Neural cell (in vitro differentiated cells): ENCODE measurements around the gene FARP1. TPM values are rescaled to one million over a fixed set of nuclear protein-coding genes. Genes with fewer than 3 reads are reported as not detected.

ENCODE experiments used
- H2AFZ ChIP-seq: fragments of 200-600, 300-800 bp; sonication (generic), shearing (Covaris generic); 2 replicates; pipeline ENCODE4 v1.6.0; 2014; ENCODE audit warnings: low read depth, mild to moderate bottlenecking, antibody characterized with exemption, low read length, moderate library complexity
- H3F3A ChIP-seq: fragments of 200-600 bp; shearing (Covaris generic); 2 replicates; pipeline ENCODE4 v1.6.1; 2016; ENCODE audit warnings: mild to moderate bottlenecking, moderate library complexity, mixed read lengths, antibody characterized with exemption, low read length; ENCODE audit not compliant: insufficient read depth, poor library complexity, severe bottlenecking
- H3K27ac ChIP-seq: fragments of 200-600, 300-800 bp; sonication (generic), shearing (Covaris generic); 2 replicates; pipeline ENCODE4 v1.5.1; 2014; ENCODE audit warnings: mild to moderate bottlenecking, low read length, moderate library complexity
- H3K27me3 ChIP-seq: fragments of 300-800, 200-600 bp; sonication (generic), shearing (Covaris generic); 2 replicates; pipeline ENCODE4 v1.6.0; 2014; ENCODE audit warnings: mild to moderate bottlenecking, low read depth, low read length, moderate library complexity; ENCODE audit not compliant: insufficient read depth
- H3K36me3 ChIP-seq: fragments of 300-800, 200-600 bp; sonication (generic), shearing (Covaris generic); 2 replicates; pipeline ENCODE4 v1.5.1; 2014; ENCODE audit warnings: mild to moderate bottlenecking, antibody characterized with exemption, low read length, moderate library complexity; ENCODE audit not compliant: insufficient read depth
- H3K4me2 ChIP-seq: fragments of 300-800, 200-600 bp; sonication (generic), shearing (Covaris generic); 2 replicates; pipeline ENCODE4 v1.6.0; 2014; ENCODE audit warnings: mild to moderate bottlenecking, low read length
- H3K4me3 ChIP-seq: fragments of 300-800, 200-600 bp; sonication (generic), shearing (Covaris generic); 2 replicates; pipeline ENCODE4 v1.5.1; 2014; ENCODE audit warnings: mild to moderate bottlenecking, low read length, moderate library complexity
- H3K79me2 ChIP-seq: fragments of 200-600 bp; shearing (Covaris generic); replicated peaks from 2 replicates; pipeline ENCODE4 v1.6.0; 2014; ENCODE audit warnings: mild to moderate bottlenecking, low read length, moderate library complexity; ENCODE audit not compliant: insufficient read depth
- H3K9ac ChIP-seq: fragments of 300-800, 200-600 bp; sonication (generic), shearing (Covaris generic); 2 replicates; pipeline ENCODE4 v1.6.1; 2016; ENCODE audit warnings: mild to moderate bottlenecking, low read length, mixed read lengths
- H3K9me2 ChIP-seq: fragments of 200-600 bp; shearing (Covaris generic); 2 replicates; pipeline ENCODE4 v1.6.1; 2016; ENCODE audit warnings: mild to moderate bottlenecking, low read length, mixed read lengths; ENCODE audit not compliant: insufficient read depth
- H3K9me3 ChIP-seq: fragments of 200-600, 300-800 bp; sonication (generic), shearing (Covaris generic); 2 replicates; pipeline ENCODE4 v1.6.1; 2016; ENCODE audit warnings: mild to moderate bottlenecking, mixed run types, low read length, moderate library complexity, mixed read lengths
- H4K20me1 ChIP-seq: fragments of 200-600 bp; shearing (Covaris generic); 2 replicates; pipeline ENCODE4 v1.6.1; 2016; ENCODE audit warnings: mild to moderate bottlenecking, mixed run types; ENCODE audit not compliant: insufficient read depth
- EP300 ChIP-seq: fragments of 450-650 bp; conservative IDR thresholded peaks from 2 replicates; pipeline ENCODE4 v1.6.1; 2014; ENCODE audit warnings: antibody characterized with exemption, mild to moderate bottlenecking, moderate library complexity; ENCODE audit not compliant: poor library complexity, severe bottlenecking
- EZH2 ChIP-seq: fragments of 200-600, 300-800 bp; shearing (Covaris generic), sonication (generic); IDR thresholded peaks from 2 replicates; pipeline ENCODE4 v1.6.1; 2014; ENCODE audit warnings: antibody characterized with exemption, low read length, borderline replicate concordance, mild to moderate bottlenecking; ENCODE audit not compliant: insufficient read depth, poor library complexity, severe bottlenecking
- MXI1 ChIP-seq: fragments of 450-650 bp; conservative IDR thresholded peaks from 2 replicates; pipeline ENCODE4 v1.6.1; 2014; ENCODE audit warnings: antibody characterized with exemption, mild to moderate bottlenecking; ENCODE audit not compliant: poor library complexity, severe bottlenecking
- POLR2AphosphoS5 ChIP-seq: IDR thresholded peaks from 2 replicates; pipeline ENCODE4 v1.6.1; 2012
- RAD21 ChIP-seq: fragments of 450-650 bp; conservative IDR thresholded peaks from 2 replicates; pipeline ENCODE4 v1.6.1; 2014; ENCODE audit warnings: antibody characterized with exemption, mild to moderate bottlenecking, moderate library complexity
- SMC3 ChIP-seq: fragments of 450-650 bp; conservative IDR thresholded peaks from 2 replicates; pipeline ENCODE4 v1.6.1; 2014; ENCODE audit warnings: antibody characterized with exemption, mild to moderate bottlenecking, moderate library complexity; ENCODE audit not compliant: poor library complexity
- TAF1 ChIP-seq: IDR thresholded peaks from 2 replicates; pipeline ENCODE4 v1.6.1; 2012; ENCODE audit warnings: low read depth
- polyA plus RNA-seq: library from polyadenylated mRNA; depleted of rRNA; stranded (reverse); fragments of >200 nt; gene quantifications from 2 replicates; pipeline ENCODE4 v1.2.3, GENCODE V29; 2014
- TF ChIP-seq, protein P1 (sequence below): IDR thresholded peaks from 2 replicates; pipeline ENCODE4 v1.6.1; 2012; ENCODE audit warnings: borderline replicate concordance
- TF ChIP-seq, protein P2 (sequence below): fragments of 450-650 bp; IDR thresholded peaks from 2 replicates; pipeline ENCODE4 v1.5.1; 2014; ENCODE audit warnings: antibody characterized with exemption, mild to moderate bottlenecking, moderate library complexity; ENCODE audit not compliant: poor library complexity, severe bottlenecking

The FARP1 gene
- polyA plus RNA-seq, 1 donor from 2014 or later: 19.7 TPM

GRCh38 chr13:98097749-98098148 is 45.1 kb upstream of the FARP1 start:
- Histone ChIP-seq H3K36me3 (no peaks in the 10 kb centered on the region), H3K9me2 (no peaks in the 10 kb centered on the region), H3K4me2 (no peak overlapping the region)

GRCh38 chr13:98098516-98098915 is 44.4 kb upstream of the FARP1 start:
- Histone ChIP-seq H3K27me3 (no peaks in the 10 kb centered on the region), H3K4me2 (no peak overlapping the region), H3F3A (no peaks in the 10 kb centered on the region), H2AFZ (no peak overlapping the region), H3K36me3 (no peaks in the 10 kb centered on the region), H3K27ac (no peak overlapping the region), H3K9ac (no peak overlapping the region), H3K9me3 (peaks cover 3% of the 10 kb centered on the region), H3K9me2 (no peaks in the 10 kb centered on the region), H3K4me3 (no peak overlapping the region), H3K79me2 (no peaks in the 10 kb centered on the region), H4K20me1 (no peaks in the 10 kb centered on the region)
- TF ChIP-seq MXI1 (no peak), RAD21 (no peak), TAF1 (no peak), SMC3 (no peak), EZH2 (no peak), POLR2AphosphoS5 (no peak), EP300 (no peak)
- TF ChIP-seq, protein P1, sequence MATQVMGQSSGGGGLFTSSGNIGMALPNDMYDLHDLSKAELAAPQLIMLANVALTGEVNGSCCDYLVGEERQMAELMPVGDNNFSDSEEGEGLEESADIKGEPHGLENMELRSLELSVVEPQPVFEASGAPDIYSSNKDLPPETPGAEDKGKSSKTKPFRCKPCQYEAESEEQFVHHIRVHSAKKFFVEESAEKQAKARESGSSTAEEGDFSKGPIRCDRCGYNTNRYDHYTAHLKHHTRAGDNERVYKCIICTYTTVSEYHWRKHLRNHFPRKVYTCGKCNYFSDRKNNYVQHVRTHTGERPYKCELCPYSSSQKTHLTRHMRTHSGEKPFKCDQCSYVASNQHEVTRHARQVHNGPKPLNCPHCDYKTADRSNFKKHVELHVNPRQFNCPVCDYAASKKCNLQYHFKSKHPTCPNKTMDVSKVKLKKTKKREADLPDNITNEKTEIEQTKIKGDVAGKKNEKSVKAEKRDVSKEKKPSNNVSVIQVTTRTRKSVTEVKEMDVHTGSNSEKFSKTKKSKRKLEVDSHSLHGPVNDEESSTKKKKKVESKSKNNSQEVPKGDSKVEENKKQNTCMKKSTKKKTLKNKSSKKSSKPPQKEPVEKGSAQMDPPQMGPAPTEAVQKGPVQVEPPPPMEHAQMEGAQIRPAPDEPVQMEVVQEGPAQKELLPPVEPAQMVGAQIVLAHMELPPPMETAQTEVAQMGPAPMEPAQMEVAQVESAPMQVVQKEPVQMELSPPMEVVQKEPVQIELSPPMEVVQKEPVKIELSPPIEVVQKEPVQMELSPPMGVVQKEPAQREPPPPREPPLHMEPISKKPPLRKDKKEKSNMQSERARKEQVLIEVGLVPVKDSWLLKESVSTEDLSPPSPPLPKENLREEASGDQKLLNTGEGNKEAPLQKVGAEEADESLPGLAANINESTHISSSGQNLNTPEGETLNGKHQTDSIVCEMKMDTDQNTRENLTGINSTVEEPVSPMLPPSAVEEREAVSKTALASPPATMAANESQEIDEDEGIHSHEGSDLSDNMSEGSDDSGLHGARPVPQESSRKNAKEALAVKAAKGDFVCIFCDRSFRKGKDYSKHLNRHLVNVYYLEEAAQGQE: no peak
- TF ChIP-seq, protein P2, sequence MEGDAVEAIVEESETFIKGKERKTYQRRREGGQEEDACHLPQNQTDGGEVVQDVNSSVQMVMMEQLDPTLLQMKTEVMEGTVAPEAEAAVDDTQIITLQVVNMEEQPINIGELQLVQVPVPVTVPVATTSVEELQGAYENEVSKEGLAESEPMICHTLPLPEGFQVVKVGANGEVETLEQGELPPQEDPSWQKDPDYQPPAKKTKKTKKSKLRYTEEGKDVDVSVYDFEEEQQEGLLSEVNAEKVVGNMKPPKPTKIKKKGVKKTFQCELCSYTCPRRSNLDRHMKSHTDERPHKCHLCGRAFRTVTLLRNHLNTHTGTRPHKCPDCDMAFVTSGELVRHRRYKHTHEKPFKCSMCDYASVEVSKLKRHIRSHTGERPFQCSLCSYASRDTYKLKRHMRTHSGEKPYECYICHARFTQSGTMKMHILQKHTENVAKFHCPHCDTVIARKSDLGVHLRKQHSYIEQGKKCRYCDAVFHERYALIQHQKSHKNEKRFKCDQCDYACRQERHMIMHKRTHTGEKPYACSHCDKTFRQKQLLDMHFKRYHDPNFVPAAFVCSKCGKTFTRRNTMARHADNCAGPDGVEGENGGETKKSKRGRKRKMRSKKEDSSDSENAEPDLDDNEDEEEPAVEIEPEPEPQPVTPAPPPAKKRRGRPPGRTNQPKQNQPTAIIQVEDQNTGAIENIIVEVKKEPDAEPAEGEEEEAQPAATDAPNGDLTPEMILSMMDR: no peak

More at GRCh38 chr13:98097749-98098148, 45.1 kb upstream of the FARP1 start:
- TF ChIP-seq POLR2AphosphoS5 (no peak), MXI1 (no peak), RAD21 (no peak), TAF1 (no peak), SMC3 (no peak)
- TF ChIP-seq, protein P2: no peak
- Histone ChIP-seq H4K20me1 (no peaks in the 10 kb centered on the region), H3K27ac (no peak overlapping the region), H3K9me3 (peaks cover 7% of the 10 kb centered on the region), H3K27me3 (no peaks in the 10 kb centered on the region), H2AFZ (no peak overlapping the region), H3F3A (no peaks in the 10 kb centered on the region), H3K4me3 (no peak overlapping the region), H3K79me2 (no peaks in the 10 kb centered on the region), H3K9ac (no peak overlapping the region)
